GM11168 (cell line): ENCODE results near the gene STT3A.

Experiments used
- in situ Hi-C: fragments of 300-500 bp; cut with MboI; formaldehyde crosslinking; loops from one replicate; pipeline ENCODE4 v1.12.0; 2022; ENCODE audit warnings: low sequenced_read_pairs; ENCODE audit not compliant: unreplicated experiment

The STT3A gene

DNA sequence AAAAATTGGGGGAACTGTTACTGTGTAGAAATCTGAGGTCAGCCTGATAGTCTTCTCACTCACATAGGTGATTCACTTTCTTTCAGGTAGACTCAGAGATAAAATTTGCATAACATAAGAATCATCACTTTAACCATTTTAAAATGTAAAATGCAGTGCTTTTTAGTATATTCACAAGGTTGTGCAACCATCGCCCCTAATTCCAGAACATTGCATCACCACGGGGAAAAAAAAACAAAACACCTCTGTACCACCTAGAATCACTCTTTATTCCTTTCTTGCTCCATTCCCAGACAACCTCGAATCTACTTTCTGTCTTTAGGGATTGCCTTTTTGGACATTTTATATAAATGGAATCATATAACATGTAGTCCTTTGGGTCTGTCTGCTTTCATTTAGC is 53.2 kb downstream of the STT3A start:
- in situ Hi-C loops = no loop called here

DNA sequence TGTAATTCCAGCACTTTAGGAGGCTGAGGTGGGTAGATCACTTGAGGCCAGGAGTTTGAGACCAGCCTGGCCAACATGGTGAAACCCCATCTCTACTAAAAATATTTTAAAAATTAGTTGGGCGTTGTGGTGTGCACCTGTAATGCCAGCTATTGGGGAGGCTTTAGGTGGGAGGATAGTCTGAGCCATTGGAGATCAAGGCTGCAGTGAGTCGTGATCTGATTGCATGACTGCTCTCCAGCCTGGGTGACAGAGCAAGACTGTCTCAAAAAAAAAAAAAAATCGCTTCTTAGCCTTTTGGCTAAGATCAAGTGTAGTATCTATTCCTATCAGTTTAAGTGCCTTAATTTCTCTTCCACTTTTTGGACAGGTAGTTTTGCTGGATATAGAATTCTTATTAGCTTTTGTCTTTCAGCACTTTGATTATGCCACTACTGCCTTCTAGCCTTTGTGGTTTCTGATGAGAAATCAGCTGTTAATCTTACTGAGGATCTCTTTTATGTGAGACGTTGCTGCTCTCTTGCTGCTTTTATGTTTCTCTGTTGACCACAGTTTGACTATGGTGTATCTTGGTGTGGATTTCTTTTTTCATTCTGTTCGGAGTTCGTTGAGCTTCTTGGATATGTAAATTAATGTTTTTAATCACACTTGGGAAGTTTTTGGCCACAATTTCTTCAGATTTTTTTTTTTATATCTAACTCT is 57.0 kb downstream of the STT3A start:
- in situ Hi-C loops = no loop called here

DNA sequence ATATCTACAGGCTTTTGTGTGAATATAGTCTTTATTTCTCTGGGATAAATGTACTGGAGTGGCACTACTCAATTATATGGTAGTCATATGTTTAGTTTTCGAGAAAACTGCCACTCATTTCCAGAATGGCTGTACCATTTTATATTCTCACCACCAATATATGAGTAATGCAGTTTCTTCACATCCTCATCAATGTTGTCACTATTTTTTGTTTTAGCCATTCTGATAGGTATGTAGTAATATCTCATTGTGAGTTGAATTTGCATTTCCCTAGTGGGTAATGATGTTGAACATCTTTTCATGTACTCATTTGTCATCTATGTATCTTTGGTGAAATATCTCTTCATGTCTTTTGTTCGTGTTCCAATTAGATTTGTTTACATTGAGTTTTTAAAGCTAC is 70.0 kb downstream of the STT3A start:
- in situ Hi-C loops = no loop called here

DNA sequence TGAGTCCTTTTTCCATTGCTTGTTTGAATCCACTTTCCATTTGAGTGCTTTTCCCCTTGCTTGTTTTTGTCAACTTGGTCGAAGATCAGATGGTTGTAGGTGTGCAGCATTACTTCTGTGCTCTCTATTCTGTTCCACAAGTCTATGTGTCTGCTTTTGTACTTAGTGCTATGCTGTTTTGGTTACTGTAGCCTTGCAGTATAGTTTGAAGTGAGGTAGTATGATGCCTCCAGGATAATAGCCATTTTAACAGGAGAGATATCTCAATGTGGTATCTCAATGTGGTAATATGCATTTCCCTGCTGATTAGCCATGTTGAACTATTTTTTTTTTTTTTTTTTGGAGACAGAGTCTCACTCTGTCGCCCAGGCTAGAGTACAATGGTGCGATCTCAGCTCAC is 71.3 kb downstream of the STT3A start:
- in situ Hi-C loops = no loop called here

DNA sequence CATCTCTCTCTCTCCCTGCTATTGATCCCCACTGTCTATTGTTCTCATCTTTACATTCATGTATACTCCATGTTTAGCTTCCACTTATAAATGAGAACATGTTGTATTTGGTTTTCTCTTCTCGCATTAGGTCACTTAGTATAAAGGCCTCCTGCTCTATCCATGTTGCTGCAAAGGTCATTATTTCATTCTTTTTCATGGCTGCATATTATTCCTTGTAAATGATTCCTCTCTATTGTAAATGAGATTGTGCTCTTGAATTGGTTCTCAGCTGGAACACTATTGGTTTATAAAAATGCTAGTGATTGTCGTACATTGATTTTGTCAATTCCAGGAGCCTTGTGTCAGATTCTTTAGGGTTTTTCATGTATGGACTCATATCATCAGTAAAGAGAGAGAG is 74.5 kb downstream of the STT3A start:
- in situ Hi-C loops = no loop called here

DNA sequence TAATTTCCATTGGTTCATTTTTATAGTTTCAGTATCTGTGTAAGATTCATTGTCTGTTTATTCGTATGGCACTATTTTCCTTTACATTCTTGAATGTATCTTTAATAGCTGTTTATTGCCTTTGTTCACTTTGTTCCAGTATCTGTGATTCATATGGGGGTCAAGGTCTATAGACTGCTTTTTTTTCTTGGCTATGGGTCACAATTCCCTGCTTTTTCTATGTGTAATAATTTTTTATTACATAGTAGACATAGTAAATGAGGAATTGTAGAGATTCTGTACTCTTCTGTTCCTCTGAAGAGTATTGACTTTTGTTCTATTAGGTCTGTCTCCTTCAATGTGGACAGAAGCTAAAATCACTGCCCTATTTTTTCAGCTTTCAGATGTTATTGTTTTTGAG is 77.5 kb downstream of the STT3A start:
- in situ Hi-C loops = no loop called here

DNA sequence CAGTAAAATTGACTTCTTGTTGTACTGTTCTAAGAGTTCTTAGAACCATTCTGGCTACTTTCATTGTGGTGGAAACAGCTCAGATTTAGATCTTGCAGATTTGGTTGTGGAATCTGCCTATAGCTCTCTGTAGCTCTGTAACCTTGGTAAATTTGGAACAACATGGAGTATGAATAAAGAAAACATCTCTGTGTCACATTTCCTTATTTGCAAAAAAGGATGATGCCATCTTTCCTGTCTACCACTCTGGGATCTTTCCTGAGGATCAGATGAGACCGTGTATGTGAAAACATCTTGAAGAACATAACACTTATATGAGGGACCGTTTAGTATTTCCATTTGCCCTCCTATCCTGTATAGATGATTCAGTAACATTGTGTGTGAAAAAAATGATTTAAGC is 78.9 kb downstream of the STT3A start:
- in situ Hi-C loops = no loop called here
